OCI-LY7 (cell line): Measurements from ENCODE around the gene RPL29. TPM values are rescaled to one million over a fixed set of nuclear protein-coding genes. Genes with fewer than 3 reads are reported as not detected.

Source experiments
- BruUV-seq: library from RNA; stranded (reverse); fragments of 400-500 nt; replicated peaks from 2 replicates; lab custom pipeline; 2021; lab: Mats Ljungman, UMichigan
- CTCF ChIA-PET: fragments of 300-600 bp; sonication (Branson Sonifier 250); formaldehyde crosslinking; loops from one replicate; lab custom pipeline; 2022; ENCODE audit warnings: antibody characterized with exemption; ENCODE audit not compliant: unreplicated experiment; lab: Charles Lee
- POLR2A ChIA-PET: fragments of 300-600 bp; sonication (Branson Sonifier 250); formaldehyde crosslinking; loops from one replicate; lab custom pipeline; 2022; ENCODE audit warnings: antibody characterized with exemption; lab: Charles Lee
- DNase-seq: peaks from one replicate; pipeline ENCODE4 v3.0.0-alpha.2; 2015; ENCODE audit warnings: low spot score
- H2AFZ ChIP-seq: fragments of 200-600 bp; sonication (generic), shearing (Covaris generic); 2 replicates; pipeline ENCODE4 v1.6.1; 2014; ENCODE audit warnings: mild to moderate bottlenecking, antibody characterized with exemption, low read length, moderate library complexity
- H3K27ac ChIP-seq: fragments of 200-600 bp; sonication (generic); 2 replicates; pipeline ENCODE4 v1.5.1; 2014; ENCODE audit warnings: mixed run types, low read depth, mild to moderate bottlenecking, moderate library complexity, low read length, inconsistent platforms; ENCODE audit not compliant: poor library complexity, severe bottlenecking
- H3K36me3 ChIP-seq: fragments of 200-600 bp; sonication (generic); 2 replicates; pipeline ENCODE4 v1.6.1; 2014; ENCODE audit warnings: mild to moderate bottlenecking, antibody characterized with exemption, low read length, moderate library complexity, mixed read lengths; ENCODE audit not compliant: insufficient read depth
- H3K4me1 ChIP-seq: fragments of 200-600 bp; sonication (generic); 2 replicates; pipeline ENCODE4 v1.5.1; 2014; ENCODE audit warnings: mild to moderate bottlenecking, low read length; ENCODE audit not compliant: insufficient read depth, poor library complexity, severe bottlenecking
- H3K4me2 ChIP-seq: fragments of 200-600 bp; sonication (generic); 2 replicates; pipeline ENCODE4 v1.6.1; 2014; ENCODE audit warnings: mild to moderate bottlenecking, low read length
- H3K4me3 ChIP-seq: fragments of 200-600 bp; sonication (generic); 2 replicates; pipeline ENCODE4 v1.5.1; 2014; ENCODE audit warnings: mild to moderate bottlenecking, low read depth, low read length; ENCODE audit not compliant: poor library complexity, severe bottlenecking
- H3K79me2 ChIP-seq: fragments of 200-600 bp; sonication (generic); 2 replicates; pipeline ENCODE4 v1.6.1; 2016; ENCODE audit warnings: low read depth, mild to moderate bottlenecking, low read length, moderate library complexity, mixed read lengths; ENCODE audit not compliant: insufficient read depth
- H3K9me2 ChIP-seq: fragments of 200-600 bp; sonication (generic); 2 replicates; pipeline ENCODE4 v1.6.1; 2016; ENCODE audit warnings: mild to moderate bottlenecking, low read length, mixed read lengths; ENCODE audit not compliant: insufficient read depth
- H3K9me3 ChIP-seq: fragments of 200-600 bp; sonication (generic); 2 replicates; pipeline ENCODE4 v1.6.1; 2014; ENCODE audit warnings: mild to moderate bottlenecking, mixed run types, low read length, mixed read lengths
- H4K20me1 ChIP-seq: fragments of 200-600 bp; sonication (generic); 2 replicates; pipeline ENCODE4 v1.6.1; 2014; ENCODE audit warnings: mild to moderate bottlenecking, antibody characterized with exemption, low read length, moderate library complexity, mixed read lengths; ENCODE audit not compliant: insufficient read depth
- CTCF ChIP-seq: fragments of 200-600 bp; sonication (generic); conservative IDR thresholded peaks from 2 replicates; pipeline ENCODE4 v1.5.1; 2014; ENCODE audit warnings: mild to moderate bottlenecking, antibody characterized with exemption, low read length, moderate library complexity, mixed read lengths
- EZH2phosphoT487 ChIP-seq: fragments of 200-600 bp; sonication (generic); IDR thresholded peaks from 2 replicates; pipeline ENCODE4 v1.6.1; 2018; ENCODE audit warnings: low read depth, borderline replicate concordance, mild to moderate bottlenecking, mixed run types, antibody characterized with exemption, low read length, moderate library complexity, mixed read lengths
- intact Hi-C: fragments of 100-400 bp; cut with micrococcal nuclease; formaldehyde crosslinking; loops from one replicate; pipeline ENCODE4 v1.10.0; 2022; ENCODE audit not compliant: unreplicated experiment
- total RNA-seq, 2 experiments: library from RNA; depleted of rRNA in 1 of 2; stranded (reverse); fragments of >200 nt in 1 of 2; shearing (Covaris generic) in 1 of 2; gene quantifications; 2 replicates each; pipeline ENCODE4 v1.2.3, GENCODE V29; 2014 to 2022

RPL29 gene
- total RNA-seq, 2 experiments from 2014 or later = 1,535 to 1,781 TPM

- ChIA-PET POLR2A (interaction anchor here (1.0 kb wide), 1 partner anchor 15 kb away, joined by 3 read pairs; no protein-coding TSS in a partner anchor), CTCF (no interaction called here)
- H3K36me3 ChIP-seq = no peaks in the 10 kb centered on the region
- intact Hi-C loops = no loop called here
- H3K4me1 ChIP-seq = peaks cover 37% of the 10 kb centered on the region
- TF ChIP-seq EZH2phosphoT487 (no peak), CTCF (no peak)
- H4K20me1 ChIP-seq = no peaks in the 10 kb centered on the region
- H3K9me3 ChIP-seq = no peaks in the 10 kb centered on the region
- H3K9me2 ChIP-seq = no peaks in the 10 kb centered on the region
- H3K4me2 ChIP-seq = no peak overlapping the region
- H3K4me3 ChIP-seq = no peak overlapping the region
- no TSS peak for BruUV-seq
- H2AFZ ChIP-seq = no peak overlapping the region
- no peak for DNase-seq
- no peaks in the 10 kb centered on the region for H3K79me2 ChIP-seq
- no peak overlapping the region for H3K27ac ChIP-seq
Observed at GRCh38 chr3:51978143-51978502, 17.6 kb downstream of the RPL29 start.

GRCh38 chr3:51977446-51978142 is 18.1 kb downstream of the RPL29 start:
- DNase-seq = peak; percentile 30
- H3K79me2 ChIP-seq = no peaks in the 10 kb centered on the region
- H3K4me1 ChIP-seq = peaks cover 31% of the 10 kb centered on the region
- intact Hi-C loops = no loop called here
- ChIA-PET POLR2A (no interaction called here), CTCF (no interaction called here)
- TF ChIP-seq CTCF (no peak), EZH2phosphoT487 (no peak)
- H3K36me3 ChIP-seq = no peaks in the 10 kb centered on the region
- H3K4me3 ChIP-seq = no peak overlapping the region
- H2AFZ ChIP-seq = no peak overlapping the region
- H3K4me2 ChIP-seq = peak overlapping the region; percentile 2; the same call in 1 of the 2 replicates
- BruUV-seq = no TSS peak
- no peaks in the 10 kb centered on the region for H3K9me3 ChIP-seq
- H4K20me1 ChIP-seq = no peaks in the 10 kb centered on the region
- no peak overlapping the region for H3K27ac ChIP-seq
- H3K9me2 ChIP-seq = no peaks in the 10 kb centered on the region
